Left hindlimb (tissue), 1 donor: ENCODE measurements around the gene SNAPC2.
A peak's percentile ranks its signal among the peaks of the same experiment; 100 is the strongest.
"Not testable (repeated sequence)": the region's sequence is repeated elsewhere in the genome, so short reads cannot be mapped to it uniquely, and the experiment has no call there.

Experiments
- DNase-seq: peaks from one replicate; pipeline ENCODE4 v3.0.0-alpha.2; 2018

The SNAPC2 gene

GRCh38 chr19:7941895-7942596, 21.9 kb downstream of the SNAPC2 start:
- DNase-seq, result no peak

GRCh38 chr19:7942981-7943443, 22.9 kb downstream of the SNAPC2 start:
- no peak for DNase-seq

- DNase-seq, result peak; percentile 99
These were observed 23.5 kb downstream of the SNAPC2 start, which contains the start of gene TIMM44 for GRCh38 chr19:7943444-7944176. TIMM44 (minus strand) TSS chr19:7943666; CDS start chr19:7943651, 15 bp downstream.

DNA sequence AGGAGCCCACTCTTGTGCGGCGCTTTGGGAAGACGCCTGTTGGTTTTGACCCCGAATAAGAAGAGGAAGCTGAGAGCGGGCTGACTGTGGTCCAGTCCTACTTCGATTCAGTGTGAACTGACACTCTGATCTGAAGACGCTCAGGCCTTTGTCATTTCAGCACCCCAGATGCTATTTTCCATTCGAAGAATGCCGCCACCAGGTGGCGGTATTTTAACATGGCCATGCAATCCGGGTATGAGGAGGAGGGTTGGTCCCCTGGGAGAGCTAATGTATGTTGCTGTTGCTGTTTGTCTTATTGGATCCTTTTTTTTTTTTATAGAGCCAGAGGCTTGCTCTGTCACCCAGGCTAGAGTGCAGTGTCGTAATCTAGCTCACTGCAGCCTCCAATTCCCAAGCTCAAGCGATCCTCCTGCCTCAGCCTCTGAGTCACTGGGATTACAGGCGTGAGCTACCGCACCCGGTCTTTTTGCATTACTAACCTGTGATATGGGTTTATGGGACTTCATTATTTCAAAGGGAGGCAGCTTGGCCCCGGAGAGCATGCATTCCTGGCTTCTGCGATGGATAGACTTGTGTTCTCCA, 24.1 kb downstream of the SNAPC2 start:
- peak; percentile 88 for DNase-seq

- no peak for DNase-seq
These were observed 27.8 kb downstream of the SNAPC2 start for GRCh38 chr19:7947939-7948338.

GRCh38 chr19:7953060-7953459, 32.9 kb downstream of the SNAPC2 start:
- DNase-seq, result no peak

GRCh38 chr19:7953576-7953975, 33.4 kb downstream of the SNAPC2 start:
- DNase-seq, result no peak

DNA sequence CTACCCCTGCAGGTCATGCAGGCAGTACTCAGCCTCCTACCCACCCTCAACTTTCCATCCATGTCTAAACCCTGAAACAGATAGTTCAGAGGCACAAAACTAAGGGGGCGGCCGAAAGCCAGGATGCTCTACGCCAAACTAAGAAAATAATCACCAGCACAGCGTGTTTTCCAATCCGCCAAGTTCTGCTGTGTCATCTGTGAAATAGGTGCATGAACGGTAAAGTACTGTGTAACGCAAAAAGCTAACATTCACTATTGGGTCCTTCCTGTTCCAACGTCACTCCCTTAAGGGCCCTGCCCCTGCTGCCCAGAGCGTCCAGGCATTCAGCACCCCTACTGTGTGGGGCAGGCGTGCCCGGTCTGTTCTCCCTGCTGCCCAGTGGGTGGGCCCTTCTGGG, 35.6 kb downstream of the SNAPC2 start:
- DNase-seq, result no peak

DNA sequence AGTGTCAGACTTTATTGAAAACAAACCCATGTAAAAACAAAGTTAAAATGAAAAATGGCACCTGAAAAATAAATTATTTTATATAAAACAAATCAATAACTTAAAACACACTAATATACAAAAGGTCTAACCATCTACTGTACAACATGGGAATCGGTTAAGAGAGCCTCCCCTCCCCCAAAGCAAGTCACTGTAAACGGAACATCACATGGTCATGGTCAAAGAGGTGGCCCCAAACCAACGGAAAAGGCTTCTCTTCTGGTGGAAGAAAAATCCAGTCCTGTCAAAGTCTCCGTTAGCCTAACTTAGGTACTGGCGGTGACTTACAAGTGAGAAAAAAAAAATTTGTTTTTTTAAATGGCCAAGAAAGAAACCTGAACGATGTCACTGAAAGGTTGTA, 39.1 kb downstream of the SNAPC2 start:
- no peak for DNase-seq

- not testable (repeated sequence) for DNase-seq
These were observed 40.9 kb downstream of the SNAPC2 start for GRCh38 chr19:7961082-7961481.

DNA sequence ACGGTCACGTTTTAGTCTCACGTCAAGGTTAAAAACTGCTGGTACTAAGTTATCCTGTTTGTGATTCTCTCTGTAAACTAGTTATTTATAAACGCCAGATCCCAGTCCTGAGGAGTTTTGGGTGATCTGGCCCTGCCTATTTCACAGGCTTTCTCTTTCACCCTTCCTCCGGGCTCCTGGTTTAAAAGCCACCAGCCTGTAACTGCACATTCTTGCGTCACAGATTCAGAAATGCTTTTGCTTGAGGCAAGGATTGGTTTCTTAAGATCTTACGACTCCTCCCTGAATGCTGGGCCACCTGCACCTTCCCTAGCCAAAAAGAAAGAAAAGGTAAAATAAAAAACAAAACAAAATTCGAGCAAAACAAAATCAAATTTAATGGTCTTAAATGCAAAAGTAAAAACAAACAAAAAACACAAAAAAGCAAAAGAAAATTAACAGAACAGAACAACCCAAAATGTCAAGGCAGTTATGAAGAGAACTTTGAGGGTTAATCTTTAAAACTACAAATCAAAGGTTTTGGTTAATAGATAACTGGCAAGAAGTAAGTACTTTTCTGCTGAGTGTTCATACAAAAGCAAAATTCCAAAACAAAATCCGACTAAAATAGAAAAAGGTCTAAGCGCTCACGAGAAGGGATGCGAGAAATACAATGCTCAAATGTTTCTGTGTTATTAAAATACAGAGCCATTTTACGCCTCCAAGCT, 41.9 kb downstream of the SNAPC2 start:
- DNase-seq, result no peak

GRCh38 chr19:7962644-7963268, 42.6 kb downstream of the SNAPC2 start:
- no peak for DNase-seq

GRCh38 chr19:7963566-7963965, 43.4 kb downstream of the SNAPC2 start:
- no peak for DNase-seq

- no peak for DNase-seq
These were observed 45.2 kb downstream of the SNAPC2 start for GRCh38 chr19:7965259-7965841.

DNA sequence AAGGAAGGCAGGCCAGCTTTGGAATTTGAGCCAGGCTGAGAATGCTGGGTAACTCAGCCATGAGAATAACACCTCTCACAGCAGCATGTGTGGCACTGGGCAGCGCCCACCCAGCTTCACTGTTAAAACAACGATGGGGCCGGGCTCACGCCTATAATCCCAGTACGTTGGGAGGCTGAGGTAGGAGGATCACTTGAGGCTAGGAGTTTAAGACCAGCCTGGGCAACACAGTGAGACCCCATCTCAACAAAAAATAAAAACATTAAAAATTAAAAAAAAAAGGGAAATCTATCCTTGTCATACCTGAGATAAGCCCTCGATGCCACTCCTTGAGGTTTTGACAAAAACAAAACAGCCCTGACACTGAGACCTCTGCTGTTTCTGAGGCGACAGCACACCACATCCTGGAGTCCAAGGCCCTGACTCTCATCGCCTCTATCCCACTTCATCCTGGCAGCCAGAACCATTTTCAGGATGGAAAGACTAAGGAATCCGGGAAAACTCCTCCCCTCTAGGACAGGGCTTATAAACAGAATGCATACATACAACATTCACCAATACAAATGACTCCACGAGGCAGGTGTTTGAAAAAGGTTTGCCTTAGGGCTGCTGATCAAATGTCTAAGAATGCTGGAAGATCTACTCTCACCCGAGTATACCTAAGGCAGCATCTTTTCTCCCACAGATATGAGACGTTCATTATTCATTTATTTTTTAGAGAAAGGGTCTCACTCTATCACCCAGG, 46.0 kb downstream of the SNAPC2 start:
- DNase-seq, result no peak

DNA sequence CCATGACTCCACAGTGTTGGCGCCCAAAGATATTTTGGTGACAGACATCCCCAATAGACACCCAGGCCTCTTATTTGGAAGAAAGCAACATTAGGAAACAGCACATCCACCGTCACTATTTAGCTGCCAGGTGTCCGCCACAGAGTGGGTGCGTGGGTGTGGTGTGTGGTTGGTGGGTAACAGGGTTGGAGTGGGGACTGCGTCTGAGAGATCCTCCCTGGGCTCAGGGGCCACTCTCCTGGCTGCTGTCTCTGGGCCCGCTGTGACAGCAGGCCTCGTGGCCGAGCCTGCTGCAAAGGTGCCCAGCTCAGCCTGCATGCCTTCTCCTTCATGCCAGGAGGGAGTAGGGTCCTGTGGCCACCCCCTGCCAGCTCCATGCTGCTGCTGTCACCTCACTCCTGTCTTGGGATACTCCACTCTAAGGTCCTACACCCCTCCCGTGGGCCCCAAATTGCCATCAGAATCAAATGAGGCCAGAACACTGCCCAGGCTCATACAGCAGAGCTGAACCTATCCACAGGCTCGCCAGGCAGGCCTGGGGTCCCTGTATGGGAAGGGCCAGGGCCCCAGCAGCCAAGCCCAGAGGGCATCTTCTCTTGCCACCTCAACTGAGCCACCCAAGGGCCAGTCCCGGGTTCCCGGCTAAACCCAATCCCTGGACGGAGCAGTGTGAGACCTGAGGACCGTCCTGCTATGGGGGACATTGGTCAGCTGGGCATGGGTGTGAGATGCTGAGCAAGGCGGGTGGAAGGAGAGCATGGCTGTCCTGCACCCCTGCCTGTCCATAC, 48.1 kb downstream of the SNAPC2 start:
- DNase-seq, result no peak

GRCh38 chr19:7968796-7969554, 48.8 kb downstream of the SNAPC2 start:
- no peak for DNase-seq

- no peak for DNase-seq
These were observed 49.4 kb downstream of the SNAPC2 start for GRCh38 chr19:7969555-7969939.

- no peak for DNase-seq
These were observed 50.7 kb downstream of the SNAPC2 start for GRCh38 chr19:7970716-7971448.
